Measurements from ENCODE around the gene RFC4. TPM values are rescaled to one million over a fixed set of nuclear protein-coding genes. Genes with fewer than 3 reads are reported as not detected.

The RFC4 gene
- total and polyA plus RNA-seq, 2 donors (not counting 3 experiments of a cell fraction or from before 2014, with no cell fraction given), result 6.2 to 33.7 TPM

GRCh38 chr3:186760897-186761447, 45.3 kb downstream of the RFC4 start:
- no TSS peak for BruUV-seq (replicated peaks)
- FAIRE-seq, result no peak
- CTCF ChIA-PET, result no interaction called here
- Histone ChIP-seq H3K27ac (ENCODE audit: insufficient read depth, low read depth, low read length) (no peak overlapping the region), H3K9ac (replicated peaks; ENCODE audit: extremely low read depth, insufficient read depth, low read length) (no peak overlapping the region), H3K9me1 (replicated peaks; ENCODE audit: control insufficient read depth, extremely low read depth, insufficient read depth, low read length) (no peaks in the 10 kb centered on the region), H3K27me3 (ENCODE audit: control insufficient read depth in 2 of 2, insufficient read depth in 2 of 2, low read length in 2 of 2) (no peaks in the 10 kb centered on the region), H3K36me3 (ENCODE audit: control insufficient read depth in 2 of 2, extremely low read depth in 1 of 2, insufficient read depth in 2 of 2, low read length in 2 of 2) (no peaks in the 10 kb centered on the region), H3K4me2 (ENCODE audit: insufficient read depth, low read length) (no peak overlapping the region), H3K4me1 (ENCODE audit: control insufficient read depth, extremely low read depth, insufficient read depth, low read length) (no peaks in the 10 kb centered on the region), H3K9me3 (replicated peaks; ENCODE audit: control insufficient read depth, insufficient read depth, low read length) (no peaks in the 10 kb centered on the region), H2AFZ (ENCODE audit: low read depth, low read length) (no peak overlapping the region), H4K20me1 (replicated peaks; ENCODE audit: control insufficient read depth, extremely low read depth, insufficient read depth, low read length) (no peaks in the 10 kb centered on the region), H3K4me3 (replicated peaks in 1 of 3; ENCODE audit: insufficient read depth in 1 of 3, low read depth in 1 of 3, low read length in 3 of 3) (no peak overlapping the region), H3K79me2 (ENCODE audit: control insufficient read depth, insufficient read depth, low read length) (no peaks in the 10 kb centered on the region)
- POLR2A ChIA-PET, result interaction anchor here (0.6 kb wide), 1 partner anchor 120 kb away, joined by 4 read pairs; no protein-coding TSS in a partner anchor
- no peak for TF ChIP-seq POLR2A (IDR thresholded peaks at IDR 0.05; ENCODE audit: low read depth, low read length)
- no peak for TF ChIP-seq EZH2 (IDR thresholded peaks at IDR 0.05; ENCODE audit: borderline replicate concordance, low read depth, low read length, severe bottlenecking)
- no peak for TF ChIP-seq MYC (IDR thresholded peaks at IDR 0.05; ENCODE audit: low read depth, low read length)
- no peak for TF ChIP-seq JUN (IDR thresholded peaks at IDR 0.05; ENCODE audit: borderline replicate concordance, insufficient read depth, insufficient read length, low read depth)
- TF ChIP-seq POLR2AphosphoS5 (IDR thresholded peaks at IDR 0.05; ENCODE audit: insufficient read depth, low read depth, low read length), result no peak
- no peak for TF ChIP-seq GATA2 (IDR thresholded peaks at IDR 0.05; ENCODE audit: insufficient read depth, insufficient read length, low read depth, low read length)
- TF ChIP-seq CTCF (IDR thresholded peaks at IDR 0.05; ENCODE audit: extremely low read depth in 1 of 2, insufficient read depth in 1 of 2, low read depth in 1 of 2, low read length in 2 of 2), result no peak
- TF ChIP-seq MAX (IDR thresholded peaks at IDR 0.05; ENCODE audit: insufficient read depth, insufficient read length), result no peak
- no peak for TF ChIP-seq FOS (IDR thresholded peaks at IDR 0.05; ENCODE audit: borderline replicate concordance, insufficient read depth, low read length)
- intact Hi-C loops (cut with micrococcal nuclease), result no loop called here
- no peak for DNase-seq (ENCODE audit: low read depth, low spot score)
- dilution Hi-C loops (cut with MboI; ENCODE audit: extremely low pct_ligation_motif_present, low sequenced_read_pairs), result no loop called here

Measured in endothelial cell of umbilical vein (primary cell).